Endothelial cell of umbilical vein (primary cell): Measurements from ENCODE around the gene CHIC2. TPM values are rescaled to one million over a fixed set of nuclear protein-coding genes. Genes with fewer than 3 reads are reported as not detected.

Experiments
- BruUV-seq: library from RNA; stranded (reverse); fragments of 400-500 nt; replicated peaks from 2 replicates; lab custom pipeline; 2021; lab: Mats Ljungman, UMichigan
- CTCF ChIA-PET: fragments of 300-600, 350-600 bp; sonication (Branson Sonifier 250); formaldehyde crosslinking; loops from one replicate; lab custom pipeline; 2021; ENCODE audit warnings: antibody characterized with exemption, inconsistent platforms; lab: Charles Lee
- POLR2A ChIA-PET: fragments of 300-600, 350-600 bp; sonication (Branson Sonifier 250); formaldehyde crosslinking; loops from one replicate; lab custom pipeline; 2021; ENCODE audit warnings: antibody characterized with exemption, inconsistent platforms; lab: Charles Lee
- DNase-seq: peaks from one replicate; pipeline ENCODE4 v3.0.0-alpha.2; 2011; ENCODE audit warnings: low read depth, low spot score
- FAIRE-seq: peaks from 2 replicates; lab custom pipeline; 2011; peaks lifted over from hg19 to GRCh38; lab: Jason Lieb, UNC
- H2AFZ ChIP-seq: 2 replicates; pipeline ENCODE4 v1.6.0; 2012; ENCODE audit warnings: low read depth, low read length, control low read depth, inconsistent platforms
- H3K27ac ChIP-seq: 2 replicates; pipeline ENCODE4 v1.5.1; 2011; ENCODE audit warnings: low read depth, mild to moderate bottlenecking, control low read depth, low read length, moderate library complexity; ENCODE audit not compliant: insufficient read depth
- H3K27me3 ChIP-seq, 2 experiments: 2 replicates each; pipeline versions ENCODE4 v1.6.0 to v1.6.1; 2011; ENCODE audit warnings: low read length in 2 of 2, mixed read lengths in 1 of 2; ENCODE audit not compliant: control insufficient read depth in 2 of 2, insufficient read depth in 2 of 2
- H3K36me3 ChIP-seq, 2 experiments: 2 replicates in 1 of 2; 3 replicates in 1 of 2; pipeline ENCODE4 v1.5.1; 2011; ENCODE audit warnings: low read length in 2 of 2, mild to moderate bottlenecking in 1 of 2, moderate library complexity in 1 of 2; ENCODE audit not compliant: control insufficient read depth in 2 of 2, insufficient read depth in 2 of 2; ENCODE audit errors: extremely low read depth in 1 of 2
- H3K4me1 ChIP-seq: 3 replicates; pipeline ENCODE4 v1.5.1; 2011; ENCODE audit warnings: mild to moderate bottlenecking, low read length; ENCODE audit not compliant: control insufficient read depth, insufficient read depth; ENCODE audit errors: extremely low read depth
- H3K4me2 ChIP-seq: 2 replicates; pipeline ENCODE4 v1.6.1; 2011; ENCODE audit warnings: low read length, control low read depth, mixed read lengths; ENCODE audit not compliant: insufficient read depth
- H3K4me3 ChIP-seq, 3 experiments: fragments of 200-600 bp in 1 of 3; sonication (generic), shearing (Covaris generic) in 1 of 3; replicated peaks in 1 of 3; 2 replicates each; pipeline ENCODE4 v1.5.1; 2011 to 2016; ENCODE audit warnings: control low read depth in 3 of 3, low read length in 3 of 3, mild to moderate bottlenecking in 2 of 3, inconsistent platforms in 1 of 3, low read depth in 1 of 3, moderate library complexity in 1 of 3; ENCODE audit not compliant: insufficient read depth in 1 of 3
- H3K79me2 ChIP-seq: 2 replicates; pipeline ENCODE4 v1.6.0; 2012; ENCODE audit warnings: low read length, inconsistent platforms; ENCODE audit not compliant: control insufficient read depth, insufficient read depth
- H3K9ac ChIP-seq: replicated peaks from 2 replicates; pipeline ENCODE3; 2011; ENCODE audit warnings: low read length, control low read depth; ENCODE audit not compliant: insufficient read depth; ENCODE audit errors: extremely low read depth
- H3K9me1 ChIP-seq: replicated peaks from 3 replicates; pipeline ENCODE4 v1.6.0; 2011; ENCODE audit warnings: mild to moderate bottlenecking, low read length; ENCODE audit not compliant: control insufficient read depth, insufficient read depth; ENCODE audit errors: extremely low read depth
- H3K9me3 ChIP-seq: replicated peaks from 2 replicates; pipeline ENCODE4 v1.5.1; 2012; ENCODE audit warnings: low read length, inconsistent platforms; ENCODE audit not compliant: control insufficient read depth, insufficient read depth
- H4K20me1 ChIP-seq: replicated peaks from 2 replicates; pipeline ENCODE3; 2011; ENCODE audit warnings: mild to moderate bottlenecking, low read length; ENCODE audit not compliant: control insufficient read depth, insufficient read depth; ENCODE audit errors: extremely low read depth
- CTCF ChIP-seq, 2 donors: IDR thresholded peaks; 1 replicate in 1 of 2; 2 replicates in 1 of 2; pipeline ENCODE4 v1.5.1; 2011; ENCODE audit warnings: low read length in 2 of 2, mild to moderate bottlenecking in 2 of 2, moderate library complexity in 2 of 2, control low read depth in 1 of 2, inconsistent platforms in 1 of 2, low read depth in 1 of 2; ENCODE audit not compliant: insufficient read depth in 1 of 2; ENCODE audit errors: extremely low read depth in 1 of 2
- EZH2 ChIP-seq: IDR thresholded peaks from 2 replicates; pipeline ENCODE4 v1.6.1; 2012; ENCODE audit warnings: borderline replicate concordance, low read depth, mild to moderate bottlenecking, moderate library complexity, low read length, inconsistent platforms; ENCODE audit not compliant: severe bottlenecking
- FOS ChIP-seq: IDR thresholded peaks from 2 replicates; pipeline ENCODE4 v1.6.1; 2011; ENCODE audit warnings: mild to moderate bottlenecking, low read length, moderate library complexity, borderline replicate concordance; ENCODE audit not compliant: insufficient read depth
- GATA2 ChIP-seq: IDR thresholded peaks from 2 replicates; pipeline ENCODE4 v1.7.0; 2011; ENCODE audit warnings: low read depth, mild to moderate bottlenecking, moderate library complexity, mixed read lengths, low read length; ENCODE audit not compliant: insufficient read length, insufficient read depth
- JUN ChIP-seq: IDR thresholded peaks from 2 replicates; pipeline ENCODE4 v1.6.1; 2011; ENCODE audit warnings: borderline replicate concordance, low read depth; ENCODE audit not compliant: insufficient read length, insufficient read depth
- MAX ChIP-seq: IDR thresholded peaks from 2 replicates; pipeline ENCODE4 v1.6.1; 2011; ENCODE audit not compliant: insufficient read depth, insufficient read length
- MYC ChIP-seq: IDR thresholded peaks from one replicate; pipeline ENCODE4 v1.6.1; 2011; ENCODE audit warnings: mild to moderate bottlenecking, low read depth, low read length
- POLR2A ChIP-seq: IDR thresholded peaks from 2 replicates; pipeline ENCODE4 v1.6.1; 2012; ENCODE audit warnings: low read depth, mild to moderate bottlenecking, control low read depth, low read length
- POLR2AphosphoS5 ChIP-seq: IDR thresholded peaks from 2 replicates; pipeline ENCODE4 v1.6.1; 2012; ENCODE audit warnings: low read depth, mild to moderate bottlenecking, control low read depth, low read length, moderate library complexity; ENCODE audit not compliant: insufficient read depth
- dilution Hi-C: fragments of 300-500 bp; cut with MboI; formaldehyde crosslinking; loops from one replicate; pipeline ENCODE4 v1.15.0; 2019; ENCODE audit warnings: low sequenced_read_pairs; ENCODE audit not compliant: extremely low pct_ligation_motif_present
- intact Hi-C: fragments of 100-400 bp; cut with micrococcal nuclease; formaldehyde crosslinking; loops from one replicate; pipeline ENCODE4 v1.10.0; 2022
- polyA plus RNA-seq, 4 experiments: library from polyadenylated mRNA; depleted of rRNA in 3 of 4; stranded (reverse) in 3 of 4; unstranded in 1 of 4; fragments of >200 nt; gene quantifications; 2 replicates each; pipeline versions ENCODE4 v1.2.1 to v1.2.3, GENCODE V29; 2011 to 2012; ENCODE audit warnings: missing spikeins in 1 of 4
- total RNA-seq: library from RNA; stranded (reverse); gene quantifications from 2 replicates; pipeline ENCODE4 v1.2.3, GENCODE V29; 2021

Gene CHIC2
- total and polyA plus RNA-seq, 2 donors (not counting 3 experiments of a cell fraction or from before 2014, with no cell fraction given) = 27.4 to 43.3 TPM

- Histone ChIP-seq H3K4me2 (no peak overlapping the region), H3K27ac (no peak overlapping the region), H2AFZ (no peak overlapping the region), H3K27me3 (no peaks in the 10 kb centered on the region), H3K79me2 (peaks cover 5% of the 10 kb centered on the region), H3K9me1 (no peaks in the 10 kb centered on the region), H4K20me1 (no peaks in the 10 kb centered on the region), H3K9me3 (no peaks in the 10 kb centered on the region), H3K9ac (no peak overlapping the region), H3K4me1 (no peaks in the 10 kb centered on the region), H3K36me3 (peaks cover 2 to 9% of the 10 kb centered on the region in 2 experiments), H3K4me3 (no peak overlapping the region)
- FAIRE-seq (no peak), DNase-seq (no peak)
- TF ChIP-seq FOS (no peak), JUN (no peak), POLR2A (no peak), EZH2 (no peak), MYC (no peak), POLR2AphosphoS5 (no peak), MAX (no peak), GATA2 (no peak), CTCF (IDR thresholded peaks at IDR 0.05; ENCODE audit: extremely low read depth in 1 of 2, insufficient read depth in 1 of 2, low read depth in 1 of 2, low read length in 2 of 2) (no peak)
- ChIA-PET POLR2A (interaction anchor here (0.6 kb wide), 1 partner anchor 47 kb away, joined by 5 read pairs; no protein-coding TSS in a partner anchor), CTCF (interaction anchor here (0.8 to 1.5 kb wide), 3 partner anchors 10 to 211 kb away, joined by 3 to 6 read pairs (median 5); no protein-coding TSS in a partner anchor)
- no TSS peak for BruUV-seq
- dilution Hi-C loops = no loop called here
- intact Hi-C loops = no loop called here
Observed at GRCh38 chr4:54006755-54007154, 57.6 kb downstream of the CHIC2 start.
